IPS-11a (cell line): ENCODE measurements around the gene GSE1.

Source experiments
- H3K4me3 ChIP-seq: one replicate; pipeline ENCODE4 v1.5.1; 2013; ENCODE audit warnings: low read depth, low read length, control low read depth

GSE1 gene

DNA sequence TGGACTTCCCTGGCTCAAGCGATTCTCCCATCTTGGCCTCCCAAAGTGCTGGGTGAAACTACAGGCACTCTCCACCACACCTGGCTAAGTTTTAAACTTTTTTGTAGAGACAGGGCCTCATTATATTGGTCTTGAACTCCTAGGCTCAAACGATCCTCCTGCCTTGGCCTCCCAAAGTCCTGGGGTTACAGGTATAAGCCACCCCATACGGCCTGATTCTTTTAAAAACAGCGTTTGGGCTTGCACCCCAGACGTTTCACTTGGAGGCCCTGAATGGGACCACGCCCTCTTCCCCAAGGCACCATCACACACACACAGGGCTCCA lies 105.0 kb downstream of the GSE1 start:
- H3K4me3 ChIP-seq: no peak overlapping the region

GRCh38 chr16:85718682-85719081 lies 105.6 kb downstream of the GSE1 start:
- H3K4me3 ChIP-seq: no peak overlapping the region

- no peak overlapping the region for H3K4me3 ChIP-seq
Observed at GRCh38 chr16:85719605-85720301, 106.6 kb downstream of the GSE1 start.

GRCh38 chr16:85720302-85720637 lies 107.1 kb downstream of the GSE1 start:
- H3K4me3 ChIP-seq: no peak overlapping the region

GRCh38 chr16:85722128-85722893 lies 109.2 kb downstream of the GSE1 start:
- H3K4me3 ChIP-seq: no peak overlapping the region

- H3K4me3 ChIP-seq: no peak overlapping the region
Observed at GRCh38 chr16:85724126-85724879, 111.2 kb downstream of the GSE1 start.

DNA sequence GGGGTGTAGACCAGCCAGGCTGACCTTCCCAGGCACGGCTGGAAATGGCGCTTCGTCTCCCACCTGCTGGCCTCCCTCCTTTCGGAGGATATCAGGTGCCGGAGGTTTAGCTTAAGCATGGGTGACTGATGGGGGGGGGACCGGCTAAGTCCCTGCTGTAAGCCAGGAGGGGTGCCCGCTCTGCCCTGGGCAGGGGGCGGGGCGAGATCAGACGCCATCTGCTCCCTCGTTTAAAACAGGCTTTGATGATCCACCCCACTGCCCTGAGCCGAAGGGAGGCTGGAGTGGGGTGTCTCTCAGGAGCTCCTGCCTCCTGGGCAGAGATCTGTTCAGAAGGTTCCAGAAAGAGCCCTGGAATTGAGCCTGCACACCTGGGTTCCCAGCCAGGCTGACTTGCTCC lies 111.8 kb downstream of the GSE1 start:
- H3K4me3 ChIP-seq: no peak overlapping the region
